Measurements from ENCODE around the gene RHBDL3. TPM values are rescaled to one million over a fixed set of nuclear protein-coding genes. Genes with fewer than 3 reads are reported as not detected.

Gene RHBDL3
- total RNA-seq, 1 donor from 2014 or later = 0.16 TPM

GRCh38 chr17:32266389-32267301, 1.0 kb downstream of the RHBDL3 start:
- DNase-seq (ENCODE audit: low read depth) = no peak

GRCh38 chr17:32267690-32268205, 2.1 kb downstream of the RHBDL3 start:
- DNase-seq (ENCODE audit: low read depth) = no peak

GRCh38 chr17:32268734-32269288, 3.2 kb downstream of the RHBDL3 start:
- DNase-seq (ENCODE audit: low read depth) = no peak

GRCh38 chr17:32269377-32269776, 3.7 kb downstream of the RHBDL3 start:
- DNase-seq (ENCODE audit: low read depth) = peak; percentile 72

- no peak for DNase-seq (ENCODE audit: low read depth)
Measured at GRCh38 chr17:32271844-32272243, 6.2 kb downstream of the RHBDL3 start.

GRCh38 chr17:32274101-32274500, 8.5 kb downstream of the RHBDL3 start:
- no peak for DNase-seq (ENCODE audit: low read depth)

GRCh38 chr17:32274643-32275042, 9.0 kb downstream of the RHBDL3 start:
- no peak for DNase-seq (ENCODE audit: low read depth)

- DNase-seq (ENCODE audit: low read depth) = peak; percentile 94
Measured at GRCh38 chr17:32275060-32276042, 9.7 kb downstream of the RHBDL3 start.

- DNase-seq (ENCODE audit: low read depth) = peak; percentile 69
Measured at GRCh38 chr17:32276171-32276601, 10.6 kb downstream of the RHBDL3 start.

GRCh38 chr17:32277284-32277683, 11.7 kb downstream of the RHBDL3 start:
- DNase-seq (ENCODE audit: low read depth) = peak; percentile 63

GRCh38 chr17:32278815-32279214, 13.2 kb downstream of the RHBDL3 start:
- no peak for DNase-seq (ENCODE audit: low read depth)

GRCh38 chr17:32279891-32280716, 14.5 kb downstream of the RHBDL3 start:
- DNase-seq (ENCODE audit: low read depth) = no peak

GRCh38 chr17:32281011-32281451, 15.4 kb downstream of the RHBDL3 start:
- DNase-seq (ENCODE audit: low read depth) = no peak

GRCh38 chr17:32283745-32284201, 18.1 kb downstream of the RHBDL3 start:
- no peak for DNase-seq (ENCODE audit: low read depth)

- DNase-seq (ENCODE audit: low read depth) = no peak
Measured at GRCh38 chr17:32285306-32285705, 19.7 kb downstream of the RHBDL3 start.

- DNase-seq (ENCODE audit: low read depth) = no peak
Measured at GRCh38 chr17:32285746-32286517, 20.3 kb downstream of the RHBDL3 start.

- DNase-seq (ENCODE audit: low read depth) = no peak
Measured at GRCh38 chr17:32286518-32286900, 20.9 kb downstream of the RHBDL3 start.

- DNase-seq (ENCODE audit: low read depth) = no peak
Measured at GRCh38 chr17:32287804-32288511, 22.3 kb downstream of the RHBDL3 start.

- DNase-seq (ENCODE audit: low read depth) = no peak
Measured at GRCh38 chr17:32288615-32289014, 23.0 kb downstream of the RHBDL3 start.
